GM19351 (cell line): ENCODE results near the gene CNGA3.

Experiments
- ATAC-seq: cut with Tn5 transposase; IDR thresholded peaks from one replicate; pipeline ENCODE4 v1.9.1; 2021; ENCODE audit warnings: mild to moderate bottlenecking, moderate library complexity; ENCODE audit not compliant: unreplicated experiment

Gene CNGA3

GRCh38 chr2:98376301-98376910 lies 30.1 kb downstream of the CNGA3 start:
- ATAC-seq, result no peak

GRCh38 chr2:98376996-98377395 lies 30.7 kb downstream of the CNGA3 start:
- no peak for ATAC-seq

- ATAC-seq, result no peak
Observed at GRCh38 chr2:98377544-98377943, 31.3 kb downstream of the CNGA3 start.

GRCh38 chr2:98378196-98378595 lies 31.9 kb downstream of the CNGA3 start:
- no peak for ATAC-seq

GRCh38 chr2:98378901-98379300 lies 32.6 kb downstream of the CNGA3 start:
- ATAC-seq, result no peak

GRCh38 chr2:98379311-98380202 lies 33.3 kb downstream of the CNGA3 start:
- no peak for ATAC-seq

GRCh38 chr2:98380203-98380535 lies 33.9 kb downstream of the CNGA3 start:
- no peak for ATAC-seq

- ATAC-seq, result no peak
Observed at GRCh38 chr2:98381494-98381893, 35.2 kb downstream of the CNGA3 start.

GRCh38 chr2:98382086-98382485 lies 35.8 kb downstream of the CNGA3 start:
- no peak for ATAC-seq

GRCh38 chr2:98382739-98383138 lies 36.5 kb downstream of the CNGA3 start:
- no peak for ATAC-seq

GRCh38 chr2:98383166-98383565 lies 36.9 kb downstream of the CNGA3 start:
- ATAC-seq, result no peak

GRCh38 chr2:98385050-98385699 lies 38.9 kb downstream of the CNGA3 start:
- no peak for ATAC-seq

GRCh38 chr2:98387478-98387877 lies 41.2 kb downstream of the CNGA3 start:
- no peak for ATAC-seq

GRCh38 chr2:98388081-98388480 lies 41.8 kb downstream of the CNGA3 start:
- ATAC-seq, result no peak

GRCh38 chr2:98388601-98389250 lies 42.5 kb downstream of the CNGA3 start:
- no peak for ATAC-seq

- no peak for ATAC-seq
Observed at GRCh38 chr2:98389251-98389605, 43.0 kb downstream of the CNGA3 start.

- ATAC-seq, result no peak
Observed at GRCh38 chr2:98390571-98391476, 44.6 kb downstream of the CNGA3 start.

GRCh38 chr2:98391581-98392270 lies 45.5 kb downstream of the CNGA3 start:
- ATAC-seq, result no peak

GRCh38 chr2:98393354-98393753 lies 47.1 kb downstream of the CNGA3 start:
- ATAC-seq, result no peak

GRCh38 chr2:98394595-98395153 lies 48.4 kb downstream of the CNGA3 start:
- no peak for ATAC-seq
